H54 (cell line): ENCODE results near the gene EMD.
"Not testable (repeated sequence)": the region's sequence is repeated elsewhere in the genome, so short reads cannot be mapped to it uniquely, and the experiment has no call there.

Source experiments
- DNase-seq: peaks from one replicate; pipeline ENCODE4 v3.0.0; 2011; ENCODE audit warnings: low spot score, mixed read lengths; ENCODE audit not compliant: insufficient read length
- FAIRE-seq: peaks from 3 replicates; lab custom pipeline; 2011; peaks lifted over from hg19 to GRCh38; lab: Jason Lieb, UNC
- POLR2A ChIP-seq: IDR thresholded peaks from 2 replicates; pipeline ENCODE4 v1.6.1; 2011; ENCODE audit warnings: low read depth, mild to moderate bottlenecking, low read length

Gene EMD

GRCh38 chrX:154378799-154379568 lies at the start of gene EMD:
TSS of gene EMD (plus strand) at chrX:154379295. CDS start at chrX:154379485, 190 bp downstream.
- DNase-seq (peak; percentile 51), FAIRE-seq (no peak)
- TF ChIP-seq POLR2A = peak; percentile 74; the same call in 1 of the 2 replicates

DNA sequence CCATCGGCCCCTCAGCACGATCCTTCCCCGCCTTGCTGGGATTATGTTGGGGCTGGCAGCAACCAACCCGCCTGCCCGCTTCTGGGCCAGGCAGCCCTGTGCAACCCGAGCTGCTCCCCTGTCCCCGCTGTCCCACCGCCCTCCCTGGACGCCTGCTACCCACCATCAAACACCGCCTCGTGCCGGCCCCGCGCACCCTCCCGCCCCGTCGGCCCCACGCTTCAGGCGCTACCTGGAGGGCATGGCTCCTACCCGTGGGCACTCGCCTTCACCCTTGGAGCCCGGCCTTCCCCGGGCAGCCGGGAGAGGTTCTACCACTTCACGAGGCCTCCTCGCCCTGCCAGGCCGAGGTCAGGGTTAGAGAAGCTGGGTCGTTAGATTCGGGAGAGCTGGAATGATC lies 46.5 kb upstream of the EMD start:
- TF ChIP-seq POLR2A = no peak
- no peak for DNase-seq
- no peak for FAIRE-seq

DNA sequence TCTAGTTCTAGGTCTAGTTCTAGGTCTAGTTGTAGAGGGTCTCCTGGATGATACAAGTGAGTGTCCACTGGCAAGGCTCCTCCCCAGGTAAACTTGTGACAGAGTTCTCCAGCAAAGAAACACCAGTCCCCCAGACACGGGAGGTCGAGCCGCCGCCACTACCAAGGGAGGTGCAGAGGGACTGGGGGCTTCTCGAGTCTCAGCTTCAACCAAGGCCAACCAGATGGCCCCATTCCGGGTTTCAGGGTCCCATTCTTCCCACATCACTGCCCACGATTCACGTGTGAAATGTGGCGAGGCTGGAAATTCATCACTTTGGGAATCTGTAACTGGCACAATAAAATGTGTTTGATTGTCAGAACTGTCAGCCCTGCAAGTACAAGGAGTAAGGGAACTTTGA lies 46.0 kb upstream of the EMD start:
- no peak for FAIRE-seq
- TF ChIP-seq POLR2A = no peak
- no peak for DNase-seq

GRCh38 chrX:154333837-154334271 lies 45.2 kb upstream of the EMD start:
- TF ChIP-seq POLR2A = no peak
- FAIRE-seq (no peak), DNase-seq (no peak)

DNA sequence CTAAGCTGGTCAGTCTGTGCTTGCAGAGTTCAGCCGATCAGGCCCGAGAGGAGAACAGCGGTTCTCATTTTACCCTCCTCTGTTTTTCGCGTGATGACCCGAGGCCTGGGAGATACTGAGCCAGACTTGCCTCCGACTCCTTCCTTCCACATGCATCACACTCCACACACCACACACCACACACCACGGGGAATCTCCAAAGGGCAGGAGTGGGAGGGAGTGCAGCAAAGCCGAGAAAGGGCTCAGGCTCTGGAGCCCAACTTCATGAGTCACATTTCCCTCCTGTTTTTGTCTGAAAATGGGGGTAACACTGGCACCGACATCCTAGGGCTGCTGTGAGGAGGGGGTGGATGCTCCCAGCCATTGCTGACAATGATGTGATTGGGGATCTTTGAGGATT lies 44.6 kb upstream of the EMD start:
- FAIRE-seq = no peak
- DNase-seq = no peak
- no peak for TF ChIP-seq POLR2A

DNA sequence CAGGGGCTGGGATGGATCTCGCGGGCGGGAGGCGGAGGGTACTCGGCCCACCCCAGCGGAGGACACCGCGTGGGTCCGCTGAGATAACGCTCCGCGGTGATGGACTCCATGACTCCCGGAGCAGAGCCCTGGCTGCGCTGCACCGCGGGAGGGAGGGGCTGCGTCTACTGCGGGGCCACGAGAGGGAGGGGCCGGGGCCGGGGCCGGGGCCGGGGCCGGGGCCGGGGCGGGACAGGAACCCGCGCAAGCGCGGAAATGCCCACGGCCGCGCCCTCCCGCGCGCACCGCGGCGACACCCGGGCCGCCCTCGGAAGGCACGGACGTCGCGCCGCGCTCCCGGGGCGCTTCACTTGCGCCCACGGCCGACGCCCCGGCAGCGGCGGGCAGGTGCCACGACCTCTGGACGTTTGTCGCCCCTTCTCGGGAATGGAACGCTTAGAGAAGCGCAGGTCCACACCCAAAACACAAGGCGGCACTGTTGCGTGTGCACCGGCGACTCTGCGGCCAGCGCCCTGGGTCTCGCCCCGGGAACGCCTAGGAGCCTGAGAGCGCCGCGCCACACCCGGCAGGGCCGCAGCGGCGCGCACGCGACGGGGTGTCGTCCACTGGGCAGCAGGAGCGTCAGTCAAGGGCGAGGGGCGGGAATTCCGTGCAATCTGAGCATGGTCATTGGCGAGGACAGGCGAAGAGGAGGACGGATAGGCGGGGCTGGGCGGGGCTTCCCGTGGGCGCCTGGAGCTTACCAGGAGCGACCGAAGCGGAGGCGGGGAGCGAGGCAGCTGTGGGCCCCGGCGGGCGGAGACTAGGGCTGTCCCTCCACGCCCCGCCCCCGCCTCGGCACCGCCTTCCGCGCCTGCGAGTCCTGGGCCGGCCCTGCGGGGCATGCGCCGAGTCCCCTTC lies 37.4 kb upstream of the EMD start:
- FAIRE-seq = peak; percentile 11
- DNase-seq = not testable (repeated sequence)

GRCh38 chrX:154343063-154343462 lies 36.0 kb upstream of the EMD start:
- FAIRE-seq, DNase-seq: not testable (repeated sequence)

- FAIRE-seq, DNase-seq: not testable (repeated sequence)
Observed at GRCh38 chrX:154343620-154344019, 35.5 kb upstream of the EMD start.

GRCh38 chrX:154348114-154348531 lies 31.0 kb upstream of the EMD start:
- TF ChIP-seq POLR2A = no peak
- no peak for DNase-seq
- no peak for FAIRE-seq

DNA sequence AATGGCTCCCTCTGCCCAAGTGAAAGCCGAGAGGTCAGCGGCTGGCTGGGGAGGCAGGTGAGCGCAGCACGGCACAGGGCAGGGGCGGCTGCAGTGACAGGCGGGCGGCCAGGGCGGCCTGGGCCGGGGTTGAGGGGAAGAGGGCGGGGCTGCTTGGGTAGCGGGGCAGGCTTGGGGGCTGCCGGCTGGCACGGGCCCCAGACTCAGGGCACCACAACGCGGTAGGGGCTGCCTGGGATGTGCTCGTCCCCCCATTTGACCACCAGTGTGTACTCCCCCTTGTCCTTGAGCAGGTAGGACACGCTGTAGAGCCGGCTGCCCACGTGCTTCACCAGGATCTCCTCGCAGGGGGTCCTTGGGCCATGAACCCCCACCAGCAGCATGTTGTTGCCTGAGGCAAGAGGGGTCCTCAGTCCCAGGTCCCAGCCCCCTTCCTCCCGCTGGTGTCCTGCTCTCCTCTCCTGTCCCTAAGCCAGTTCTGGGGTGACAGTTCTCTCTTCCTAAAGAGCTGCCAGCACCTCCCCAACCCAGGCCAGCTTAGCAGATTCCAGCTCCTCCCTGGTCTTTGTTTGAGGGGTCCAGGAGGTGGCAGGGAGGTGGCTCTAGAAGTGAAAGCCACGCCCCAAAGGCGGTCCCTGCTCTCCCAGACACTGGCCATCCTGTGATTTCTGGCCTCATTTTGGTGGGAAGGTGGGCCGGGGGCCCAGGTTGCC lies 30.3 kb upstream of the EMD start:
- TF ChIP-seq POLR2A = no peak
- FAIRE-seq (no peak), DNase-seq (no peak)

DNA sequence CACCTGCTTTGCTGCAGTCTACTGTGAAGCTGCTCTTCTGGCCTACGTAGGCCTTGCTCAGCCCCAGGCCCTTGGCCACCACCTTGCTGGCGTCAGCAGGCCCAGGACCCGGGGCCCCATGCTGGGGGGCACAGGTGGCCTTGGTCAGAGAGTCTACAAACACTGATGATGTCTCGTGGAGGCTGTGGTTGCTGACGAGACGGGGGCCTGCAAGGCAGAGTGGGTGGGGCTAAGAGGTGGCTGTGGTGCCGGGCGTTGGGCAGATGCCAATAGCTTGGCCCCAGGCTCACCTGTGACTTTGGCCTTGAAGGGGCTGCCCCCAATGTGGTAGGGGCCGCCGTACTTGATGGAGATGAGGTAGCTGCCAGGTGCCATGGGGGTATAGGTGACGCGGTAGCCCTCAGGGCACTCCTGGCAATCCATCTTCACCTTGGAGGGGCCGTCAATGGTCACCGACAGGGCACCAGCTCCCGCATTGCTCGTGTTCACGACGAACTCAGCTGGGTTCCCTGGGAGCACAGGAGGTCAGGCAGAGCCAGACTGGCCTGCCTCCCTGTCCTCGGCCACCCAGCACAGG lies 29.6 kb upstream of the EMD start:
- FAIRE-seq (no peak), DNase-seq (no peak)
- TF ChIP-seq POLR2A = no peak

DNA sequence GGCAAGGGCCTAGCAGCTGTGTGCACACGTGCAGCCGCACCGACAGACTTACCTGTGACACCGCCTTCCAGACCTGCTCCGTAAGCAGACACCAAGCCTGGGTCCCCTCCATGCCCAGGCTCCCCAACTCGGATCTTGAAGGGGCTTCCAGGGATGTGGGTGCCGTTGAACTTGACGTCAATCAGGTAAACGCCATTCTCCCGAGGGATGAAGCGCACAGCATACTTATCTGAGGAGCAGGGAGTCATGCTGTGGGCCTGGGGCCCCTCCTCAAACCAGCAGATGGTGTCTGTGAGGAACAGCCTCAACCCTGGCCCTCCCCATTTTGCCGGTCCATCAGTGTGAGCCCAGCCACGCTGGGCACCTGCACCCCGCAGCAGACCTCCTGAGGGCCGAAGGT lies 29.1 kb upstream of the EMD start:
- DNase-seq (no peak), FAIRE-seq (no peak)
- TF ChIP-seq POLR2A = no peak

DNA sequence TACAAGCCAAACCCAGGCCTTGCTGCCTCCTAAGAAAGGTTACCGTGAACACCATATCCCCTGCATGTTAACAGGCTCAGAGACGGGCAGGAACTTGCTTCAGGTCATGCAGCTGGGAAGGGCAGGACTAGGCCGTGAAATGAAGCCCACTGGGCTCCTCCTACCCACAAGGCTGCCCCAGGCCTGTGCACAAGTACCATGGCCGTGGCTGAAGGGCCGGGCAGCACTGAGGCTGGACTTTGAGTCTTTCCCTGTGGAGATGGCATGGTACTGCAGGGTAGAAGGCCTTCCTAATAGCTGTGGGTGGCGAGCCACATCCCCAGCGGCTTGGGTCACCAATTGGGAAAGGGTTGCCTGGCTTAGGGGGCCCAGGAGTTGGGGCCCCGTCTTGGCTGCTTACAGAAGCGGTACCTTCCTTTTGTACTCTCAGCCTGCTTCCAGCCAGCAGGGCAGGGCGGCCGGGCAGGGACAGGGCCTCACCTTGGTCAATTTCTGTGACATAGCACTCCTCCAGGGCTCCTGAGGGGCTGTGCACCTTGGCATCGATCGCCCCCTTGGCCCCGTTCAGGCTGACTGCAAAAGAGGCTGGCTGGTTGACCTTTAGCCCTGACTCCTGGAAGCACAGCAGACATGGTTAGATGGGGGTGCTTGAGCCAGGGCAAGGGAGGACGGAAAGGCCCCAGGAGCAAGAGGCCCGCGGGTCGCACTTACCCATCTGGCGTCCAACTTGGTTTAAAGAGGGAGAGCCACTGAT lies 28.5 kb upstream of the EMD start:
- DNase-seq = no peak
- TF ChIP-seq POLR2A = no peak
- FAIRE-seq = no peak
